Ovary (tissue), 9 donors: ENCODE data around the gene PRR19. TPM values are rescaled to one million over a fixed set of nuclear protein-coding genes. Genes with fewer than 3 reads are reported as not detected.
"Not testable (repeated sequence)": the region's sequence is repeated elsewhere in the genome, so short reads cannot be mapped to it uniquely, and the experiment has no call there.

ENCODE experiments used
- DNase-seq, 5 donors: peaks; one replicate each; pipeline ENCODE4 v3.0.0-alpha.2; 2019 to 2020
- H3K27ac ChIP-seq, 2 donors: fragments of 200-600 bp; one replicate each; pipeline versions ENCODE4 v1.5.1 to v1.8.0; 2019 to 2022
- H3K27me3 ChIP-seq: fragments of 200-600 bp; one replicate; pipeline ENCODE4 v1.8.0; 2022
- H3K36me3 ChIP-seq: fragments of 200-600 bp; sonication (generic); one replicate; pipeline ENCODE4 v1.5.1; 2019
- H3K4me1 ChIP-seq: one replicate; pipeline ENCODE4 v1.8.1; 2013; ENCODE audit warnings: mild to moderate bottlenecking, moderate library complexity; ENCODE audit not compliant: insufficient read depth
- H3K4me3 ChIP-seq: fragments of 200-600 bp; sonication (generic); one replicate; pipeline ENCODE4 v1.5.1; 2017
- H3K9me3 ChIP-seq, 2 donors: fragments of 200-600 bp in 1 of 2; sonication (generic) in 1 of 2; one replicate each; pipeline versions ENCODE4 v1.5.1 to v1.8.1; 2013 to 2019; ENCODE audit warnings: mild to moderate bottlenecking in 1 of 2, moderate library complexity in 1 of 2
- EP300 ChIP-seq: sonication (generic); formaldehyde crosslinking; IDR thresholded peaks from one replicate; pipeline ENCODE4 v1.6.1; 2017; ENCODE audit warnings: antibody characterized with exemption
- POLR2A ChIP-seq: fragments of 450-650 bp; IDR thresholded peaks from one replicate; pipeline ENCODE4 v1.6.1; 2017; ENCODE audit warnings: antibody characterized with exemption, mild to moderate bottlenecking, moderate library complexity
- WGBS, 3 donors: extraction: QIAGEN DNeasy Blood & Tissue Kit in 1 of 3; methylation state at CpG; one replicate each; pipeline versions ENCODE4 v1.1.5 to v1.1.7; 2013 to 2017; 5-methylcytosine and 5-hydroxymethylcytosine counted together
- intact Hi-C, 4 donors: fragments of 100-400 bp; cut with DNase I; formaldehyde crosslinking; loops; one replicate each; pipeline versions ENCODE4 v1.11.0 to v1.15.1; 2022 to 2023
- polyA plus RNA-seq, 2 donors: library from polyadenylated mRNA; stranded (reverse); fragments of 200-250 nt in 1 of 2; fragments of 350-450 nt in 1 of 2; fragmentation: Illumina TruSeq in 1 of 2; extraction: RNeasy Lipid Tissue Mini Kit (QIAGEN cat#74804) in 1 of 2; gene quantifications; one replicate each; pipeline ENCODE4 v1.2.3, GENCODE V29; 2013 to 2014
- total RNA-seq, 7 donors: library from RNA; depleted of rRNA in 2 of 7; stranded (reverse); fragments of >200 nt in 2 of 7; fragmentation: NEBNext Ultra II Directional in 3 of 7; extraction: Animal tissue kit (Norgen Biotek cat#: 25700) in 3 of 7; gene quantifications; one replicate each; pipeline versions ENCODE4 v1.1.0 to v1.2.4, GENCODE V29; 2016 to 2023
- TF ChIP-seq, protein P1 (sequence below), 3 donors: fragments of 450-650 bp in 2 of 3; fragments of 200-600 bp in 1 of 3; IDR thresholded peaks; one replicate each; pipeline versions ENCODE4 v1.5.1 to v1.8.0; 2016 to 2022; ENCODE audit warnings: antibody characterized with exemption in 3 of 3, mild to moderate bottlenecking in 1 of 3
- donor health status: DM: no; HTN: no; CAD: no; lungs with moderate emphysema.
- donor health status: DM: no; HTN: no; CAD: no.
- donor health status: Bipolar disorder and iron deficiency.
- donor health status: DM: yes; HTN: yes; CAD: no.
- donor health status: DM: no; HTN: no; CAD: no.
- donor health status: DM: yes; HTN: yes; CAD: no.

PRR19 gene
- total and polyA plus RNA-seq, 9 donors = 0.58 to 2.9 (median 0.77) TPM; not detected in 2

GRCh38 chr19:42254089-42254849 lies 47.7 kb upstream of the PRR19 start:
- no peak for TF ChIP-seq POLR2A
- TF ChIP-seq, protein P1, sequence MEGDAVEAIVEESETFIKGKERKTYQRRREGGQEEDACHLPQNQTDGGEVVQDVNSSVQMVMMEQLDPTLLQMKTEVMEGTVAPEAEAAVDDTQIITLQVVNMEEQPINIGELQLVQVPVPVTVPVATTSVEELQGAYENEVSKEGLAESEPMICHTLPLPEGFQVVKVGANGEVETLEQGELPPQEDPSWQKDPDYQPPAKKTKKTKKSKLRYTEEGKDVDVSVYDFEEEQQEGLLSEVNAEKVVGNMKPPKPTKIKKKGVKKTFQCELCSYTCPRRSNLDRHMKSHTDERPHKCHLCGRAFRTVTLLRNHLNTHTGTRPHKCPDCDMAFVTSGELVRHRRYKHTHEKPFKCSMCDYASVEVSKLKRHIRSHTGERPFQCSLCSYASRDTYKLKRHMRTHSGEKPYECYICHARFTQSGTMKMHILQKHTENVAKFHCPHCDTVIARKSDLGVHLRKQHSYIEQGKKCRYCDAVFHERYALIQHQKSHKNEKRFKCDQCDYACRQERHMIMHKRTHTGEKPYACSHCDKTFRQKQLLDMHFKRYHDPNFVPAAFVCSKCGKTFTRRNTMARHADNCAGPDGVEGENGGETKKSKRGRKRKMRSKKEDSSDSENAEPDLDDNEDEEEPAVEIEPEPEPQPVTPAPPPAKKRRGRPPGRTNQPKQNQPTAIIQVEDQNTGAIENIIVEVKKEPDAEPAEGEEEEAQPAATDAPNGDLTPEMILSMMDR (IDR thresholded peaks at IDR 0.05) = peak in 1 of 3 donors; percentile 12
- Histone ChIP-seq H3K36me3 (no peaks in the 10 kb centered on the region), H3K27me3 (no peaks in the 10 kb centered on the region), H3K4me3 (peak overlapping the region; percentile 73), H3K27ac (peak overlapping the region; percentile 97 to 99), H3K9me3 (no peaks in the 10 kb centered on the region), H3K4me1 (peaks cover 21% of the 10 kb centered on the region)
- intact Hi-C loops = loop anchor here in 2 of 4 donors (2.0 kb wide), 2 partner anchors 15 to 27 kb away; partner anchors contain the start of gene CIC (in 1 of the 2)
- WGBS, 3 donors = 0 to 1% (median 0%) methylated on average over 50 to 69 of the region's 70 CpGs
- peak; percentile 79 to 89 (median 85) for DNase-seq

- intact Hi-C loops = loop anchor here in 2 of 4 donors (2.0 kb wide), 2 partner anchors 14 to 26 kb away; partner anchors contain the start of gene CIC (in 1 of the 2)
- no peaks in the 10 kb centered on the region for H3K9me3 ChIP-seq
- H3K4me3 ChIP-seq = peak within 1 kb of the TSS; percentile 73
- H3K27ac ChIP-seq = peak within 1 kb of the TSS; percentile 97 to 99
- TF ChIP-seq POLR2A (peak; percentile 99), EP300 (peak; percentile 53)
- TF ChIP-seq, protein P1 (IDR thresholded peaks at IDR 0.05) = peak in 2 of 3 donors; percentile 20 to 27
- WGBS, 3 donors = 1% methylated on average over 25 to 74 of the region's 75 CpGs
- H3K36me3 ChIP-seq = no peaks in the 10 kb centered on the region
- peaks cover 19% of the 10 kb centered on the region for H3K4me1 ChIP-seq
- peak; percentile 93 to 98 (median 96) for DNase-seq
- H3K27me3 ChIP-seq = no peaks in the 10 kb centered on the region
Observed at GRCh38 chr19:42254850-42255765, 46.8 kb upstream of the PRR19 start, which contains the start of gene ERF. TSS of gene ERF (minus strand) at chr19:42255128. CDS start at chr19:42254999, 129 bp downstream.

DNA sequence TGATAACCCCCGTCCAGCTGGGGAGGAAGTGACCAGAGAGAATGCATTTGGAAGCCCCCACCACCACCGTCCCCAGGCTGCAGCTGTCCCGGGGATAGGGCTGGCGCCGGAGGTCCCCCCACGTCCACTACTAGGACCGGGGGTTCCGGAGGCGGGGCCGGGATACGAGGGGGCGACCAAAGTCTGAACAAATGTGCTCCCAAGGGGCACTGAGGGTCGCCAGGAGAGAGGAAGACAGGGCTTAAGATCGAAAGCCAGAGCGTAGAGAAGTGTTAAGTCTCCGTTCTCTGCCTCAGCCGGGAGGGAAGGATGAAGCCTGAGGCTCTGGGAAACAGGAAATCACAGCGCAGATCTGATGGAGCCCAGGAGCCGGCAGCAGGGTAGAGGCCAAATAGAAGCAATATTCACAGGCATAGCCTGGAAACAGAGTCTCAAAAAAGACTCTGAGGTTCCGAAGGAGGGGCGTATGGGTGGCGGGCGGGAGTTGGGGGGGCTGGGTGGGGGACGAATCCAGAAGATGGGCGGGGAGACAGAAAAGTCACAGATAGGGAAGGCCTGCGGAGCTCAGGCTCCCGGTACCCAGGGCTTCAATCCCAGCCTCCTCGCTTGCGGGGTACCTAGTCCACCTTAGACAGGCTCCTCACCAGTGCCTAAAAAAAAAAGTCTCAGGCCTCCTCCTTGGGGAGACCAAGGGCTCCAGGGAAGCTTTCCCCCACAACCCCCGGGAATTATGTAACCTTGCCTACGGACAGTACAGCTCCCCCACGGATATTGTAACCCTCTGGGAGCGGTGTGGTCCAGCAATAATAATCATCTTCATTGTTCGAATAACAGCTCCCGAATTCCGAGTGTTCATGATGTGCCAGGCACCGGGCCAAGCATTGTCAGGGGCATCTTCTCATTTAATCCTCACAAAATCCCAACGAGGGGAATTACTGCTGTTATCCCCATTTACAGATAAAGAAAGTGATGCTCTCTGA lies 45.9 kb upstream of the PRR19 start:
- Histone ChIP-seq H3K4me1 (peaks cover 10% of the 10 kb centered on the region), H3K27me3 (no peaks in the 10 kb centered on the region), H3K9me3 (no peaks in the 10 kb centered on the region), H3K36me3 (no peaks in the 10 kb centered on the region), H3K27ac (peak overlapping the region; percentile 87 to 97), H3K4me3 (peak overlapping the region; percentile 73)
- peak; percentile 60 to 75 (median 72) for DNase-seq
- TF ChIP-seq POLR2A = peak; percentile 20
- TF ChIP-seq EP300 = no peak
- WGBS, 3 donors = 1 to 2% (median 1%) methylated on average over 37 to 38 of the region's 38 CpGs
- intact Hi-C loops = loop anchor here in 2 of 4 donors (2.0 kb wide), 2 partner anchors 13 to 25 kb away; partner anchors contain the start of gene CIC (in 1 of the 2)

- H3K27ac ChIP-seq, H3K36me3 ChIP-seq, DNase-seq, H3K9me3 ChIP-seq, H3K27me3 ChIP-seq, H3K4me3 ChIP-seq, intact Hi-C loops, H3K4me1 ChIP-seq: not testable (repeated sequence)
- WGBS, 3 donors = 83 to 88% (median 86%) methylated on average over 3 of the region's 3 CpGs
Observed at GRCh38 chr19:42257842-42258241, 44.1 kb upstream of the PRR19 start.
